ENCODE results near the gene AHSA1.

- TF ChIP-seq CTCF (IDR thresholded peaks at IDR 0.05) (no peak), POLR2A (IDR thresholded peaks at IDR 0.05) (no peak)
Observed at GRCh38 chr14:77409131-77409533, 48.8 kb upstream of the AHSA1 start.

All from lower leg skin (tissue), 3 donors.